HCT116 (cell line): Measurements from ENCODE around the gene CPNE9. TPM values are rescaled to one million over a fixed set of nuclear protein-coding genes. Genes with fewer than 3 reads are reported as not detected.

Source experiments
- ATAC-seq: fragments of 200-7000 bp; cut with Tn5 transposase; 2 replicates; pipeline ENCODE4 v1.9.1; 2020; ENCODE audit warnings: mild to moderate bottlenecking, moderate library complexity
- BruUV-seq: library from RNA; stranded (reverse); fragments of 400-500 nt; replicated peaks from 2 replicates; lab custom pipeline; 2021; lab: Mats Ljungman, UMichigan
- CTCF ChIA-PET: fragments of 300-600 bp; sonication (Branson Sonifier 250); formaldehyde crosslinking; loops from one replicate; lab custom pipeline; 2021; ENCODE audit warnings: antibody characterized with exemption; lab: Charles Lee
- POLR2A ChIA-PET: fragments of 300-600, 350-600 bp; sonication (Branson Sonifier 250); formaldehyde crosslinking; loops from one replicate; lab custom pipeline; 2021; ENCODE audit warnings: antibody characterized with exemption; lab: Charles Lee
- RAD21 ChIA-PET, 2 experiments: fragments of 300-600 bp; sonication (Branson Sonifier 250); formaldehyde crosslinking; loops; one replicate each; lab custom pipeline; 2023; ENCODE audit warnings: low total read pairs in 2 of 2; ENCODE audit not compliant: uncharacterized antibody in 2 of 2, unreplicated experiment in 2 of 2, low non-redundant PET in 1 of 2; lab: Charles Lee
- DNase-seq: peaks from one replicate; pipeline ENCODE4 v3.0.0-alpha.2; 2010; ENCODE audit warnings: low read depth, low spot score
- H2AFZ ChIP-seq: fragments of 200-600 bp; shearing (Covaris generic), sonication (generic); 2 replicates; pipeline ENCODE4 v1.6.1; 2017; ENCODE audit warnings: low read depth, mixed run types, mixed read lengths, antibody characterized with exemption, low read length; ENCODE audit not compliant: poor library complexity, severe bottlenecking
- H3K27ac ChIP-seq: 2 replicates; pipeline ENCODE4 v1.5.1; 2012; ENCODE audit warnings: low read depth, low read length
- H3K27me3 ChIP-seq: fragments of 200-600 bp; sonication (generic); 2 replicates; pipeline ENCODE4 v1.6.1; 2016; ENCODE audit warnings: mixed run types, low read length, mixed read lengths; ENCODE audit not compliant: insufficient read depth
- H3K36me3 ChIP-seq, 2 experiments: fragments of 200-500 bp in 1 of 2; fragments of 200-600 bp in 1 of 2; sonication (Bioruptor generic) in 1 of 2; sonication (generic) in 1 of 2; 2 replicates each; pipeline versions ENCODE4 v1.5.1 to v1.6.1; 2014 to 2016; ENCODE audit warnings: low read length in 2 of 2, inconsistent platforms in 1 of 2, mixed read lengths in 1 of 2, mixed run types in 1 of 2; ENCODE audit not compliant: insufficient read depth in 2 of 2, control insufficient read depth in 1 of 2
- H3K4me1 ChIP-seq, 2 experiments: fragments of 200-600 bp in 1 of 2; sonication (generic) in 1 of 2; 2 replicates each; pipeline versions ENCODE4 v1.5.1 to v1.6.1; 2012 to 2017; ENCODE audit warnings: low read length in 2 of 2, inconsistent platforms in 1 of 2, mild to moderate bottlenecking in 1 of 2, mixed read lengths in 1 of 2, mixed run types in 1 of 2, moderate library complexity in 1 of 2; ENCODE audit not compliant: insufficient read depth in 2 of 2, control insufficient read depth in 1 of 2
- H3K4me2 ChIP-seq: fragments of 200-600 bp; sonication (generic); 2 replicates; pipeline ENCODE4 v1.6.1; 2017; ENCODE audit warnings: mixed run types, low read length, mixed read lengths
- H3K4me3 ChIP-seq, 2 experiments: fragments of 200-600 bp in 1 of 2; sonication (generic) in 1 of 2; replicated peaks in 1 of 2; 2 replicates each; pipeline ENCODE4 v1.5.1; 2011 to 2016; ENCODE audit warnings: low read length in 2 of 2, control low read depth in 1 of 2, low read depth in 1 of 2, mild to moderate bottlenecking in 1 of 2, mixed read lengths in 1 of 2, mixed run types in 1 of 2
- H3K79me2 ChIP-seq: fragments of 200-600 bp; sonication (generic); 2 replicates; pipeline ENCODE4 v1.6.1; 2017; ENCODE audit warnings: mild to moderate bottlenecking, mixed run types, low read length, moderate library complexity, mixed read lengths; ENCODE audit not compliant: insufficient read depth
- H3K9ac ChIP-seq: fragments of 200-600 bp; sonication (generic); 2 replicates; pipeline ENCODE4 v1.6.1; 2016; ENCODE audit warnings: low read length, mixed read lengths
- H3K9me2 ChIP-seq: fragments of 200-600 bp; sonication (generic), shearing (Covaris generic); 2 replicates; pipeline ENCODE4 v1.6.1; 2017; ENCODE audit warnings: mixed run types, mild to moderate bottlenecking, moderate library complexity; ENCODE audit not compliant: insufficient read depth
- H3K9me3 ChIP-seq, 2 experiments: fragments of 200-500 bp in 1 of 2; fragments of 200-600 bp in 1 of 2; sonication (Bioruptor generic) in 1 of 2; sonication (generic) in 1 of 2; 2 replicates each; pipeline ENCODE4 v1.6.1; 2014 to 2017; ENCODE audit warnings: low read length in 2 of 2, mixed read lengths in 2 of 2, inconsistent platforms in 1 of 2, low read depth in 1 of 2, mild to moderate bottlenecking in 1 of 2, mixed run types in 1 of 2, moderate library complexity in 1 of 2; ENCODE audit not compliant: control insufficient read depth in 1 of 2, insufficient read depth in 1 of 2
- H4K20me1 ChIP-seq: fragments of 200-600 bp; sonication (generic), shearing (Covaris generic); 2 replicates; pipeline ENCODE4 v1.6.1; 2017; ENCODE audit warnings: mixed run types, mild to moderate bottlenecking, moderate library complexity; ENCODE audit not compliant: insufficient read depth
- CBX3 ChIP-seq: IDR thresholded peaks from 2 replicates; pipeline ENCODE4 v1.6.1; 2012; ENCODE audit warnings: low read depth
- EGR1 ChIP-seq: IDR thresholded peaks from 2 replicates; pipeline ENCODE4 v1.6.1; 2012; ENCODE audit warnings: low read depth
- ELF1 ChIP-seq: IDR thresholded peaks from 2 replicates; pipeline ENCODE4 v1.6.1; 2012; ENCODE audit warnings: low read depth, borderline replicate concordance
- EZH2 ChIP-seq: fragments of 200-600 bp; sonication (generic); IDR thresholded peaks from 2 replicates; pipeline ENCODE4 v1.6.1; 2017; ENCODE audit warnings: antibody characterized with exemption, mixed run types
- EZH2phosphoT487 ChIP-seq: fragments of 200-600 bp; IDR thresholded peaks from 2 replicates; pipeline ENCODE4 v1.6.1; 2018; ENCODE audit warnings: antibody characterized with exemption, borderline replicate concordance
- FOSL1 ChIP-seq: IDR thresholded peaks from 2 replicates; pipeline ENCODE4 v1.6.1; 2012; ENCODE audit warnings: low read depth
- POLR2AphosphoS5 ChIP-seq: IDR thresholded peaks from 2 replicates; pipeline ENCODE4 v1.6.1; 2011; ENCODE audit warnings: mild to moderate bottlenecking, low read depth, low read length, moderate library complexity
- SIN3A ChIP-seq: IDR thresholded peaks from 2 replicates; pipeline ENCODE4 v1.6.1; 2012; ENCODE audit warnings: low read depth
- SP1 ChIP-seq: IDR thresholded peaks from 2 replicates; pipeline ENCODE4 v1.6.1; 2012; ENCODE audit warnings: low read depth
- SRF ChIP-seq: IDR thresholded peaks from 2 replicates; pipeline ENCODE4 v1.6.1; 2012; ENCODE audit warnings: low read depth
- TCF7L2 ChIP-seq: IDR thresholded peaks from 2 replicates; pipeline ENCODE4 v1.7.0; 2011; ENCODE audit warnings: borderline replicate concordance, inconsistent platforms; ENCODE audit not compliant: insufficient read depth, insufficient read length; ENCODE audit errors: extremely low read depth
- YY1 ChIP-seq: IDR thresholded peaks from 2 replicates; pipeline ENCODE4 v1.6.1; 2011; ENCODE audit warnings: low read length, low read depth, moderate library complexity, mild to moderate bottlenecking; ENCODE audit not compliant: insufficient replicate concordance; ENCODE audit errors: extremely low read depth
- ZFX ChIP-seq: fragments of 450-650 bp; IDR thresholded peaks from 2 replicates; pipeline ENCODE4 v1.6.1; 2017
- ZNF274 ChIP-seq: fragments of 200-500 bp; sonication (Bioruptor generic); IDR thresholded peaks from 2 replicates; pipeline ENCODE4 v1.6.1; 2014; ENCODE audit warnings: mild to moderate bottlenecking, low read depth, low read length, inconsistent platforms
- intact Hi-C: fragments of 100-400 bp; cut with micrococcal nuclease; formaldehyde crosslinking; loops from 2 replicates; pipeline ENCODE4 v1.10.0; 2022
- total RNA-seq: library from RNA; stranded (reverse); gene quantifications from one replicate; pipeline ENCODE4 v1.2.1, GENCODE V29; 2021; ENCODE audit not compliant: unreplicated experiment
- TF ChIP-seq, protein P1 (sequence below), 3 experiments: fragments of 200-600 bp in 1 of 3; sonication (generic) in 1 of 3; IDR thresholded peaks in 2 of 3; conservative IDR thresholded peaks in 1 of 3; 2 replicates each; pipeline ENCODE4 v1.5.1; 2012 to 2017; ENCODE audit warnings: low read depth in 2 of 3, low read length in 2 of 3, antibody characterized with exemption in 1 of 3, borderline replicate concordance in 1 of 3, control low read depth in 1 of 3, mild to moderate bottlenecking in 1 of 3, mixed read lengths in 1 of 3, mixed run types in 1 of 3, moderate library complexity in 1 of 3; ENCODE audit not compliant: insufficient read depth in 1 of 3
- TF ChIP-seq, protein P2 (sequence below): IDR thresholded peaks from 2 replicates; pipeline ENCODE4 v1.6.1; 2012
- TF ChIP-seq, protein P3 (sequence below): IDR thresholded peaks from 2 replicates; pipeline ENCODE4 v1.6.1; 2012

CPNE9 gene
- total RNA-seq, 1 experiment from 2014 or later, result 0.98 TPM

DNA sequence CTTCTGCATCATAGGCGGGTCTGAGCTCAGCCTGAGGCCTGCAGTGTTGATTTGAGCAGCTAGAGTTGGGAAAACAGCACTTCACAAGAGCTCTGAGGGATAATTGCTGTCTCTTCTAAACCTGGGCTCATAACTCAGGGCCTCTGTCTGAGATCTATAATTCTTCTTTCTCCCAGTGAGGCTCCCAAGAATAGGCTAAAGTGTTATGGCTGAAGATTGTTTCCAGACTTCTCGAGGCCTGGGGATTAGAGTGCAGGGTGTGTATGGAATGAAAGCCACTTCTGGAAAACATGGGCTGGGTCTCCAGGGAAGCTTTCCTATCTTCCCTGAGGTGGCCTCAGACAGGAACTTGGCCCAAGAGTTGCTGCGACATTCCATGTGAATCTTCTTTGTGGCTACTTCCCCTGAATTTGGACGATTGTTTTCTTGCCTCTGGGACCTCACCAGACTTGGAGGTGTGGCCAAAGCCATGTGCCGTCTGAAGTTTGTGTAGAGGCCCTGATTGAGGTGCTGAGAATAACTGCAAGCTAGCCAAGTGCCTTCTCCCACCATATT lies 27.8 kb upstream of the CPNE9 start:
- POLR2A ChIA-PET, result no interaction called here
- no TSS peak for BruUV-seq
- H3K9ac ChIP-seq, result no peak overlapping the region
- no peak for ATAC-seq
- H3K9me3 ChIP-seq, result no peaks in the 10 kb centered on the region
- DNase-seq, result no peak
- no peaks in the 10 kb centered on the region for H3K4me1 ChIP-seq
- CTCF ChIA-PET, result no interaction called here
- H4K20me1 ChIP-seq, result no peaks in the 10 kb centered on the region
- H3K4me2 ChIP-seq, result no peak overlapping the region
- no peaks in the 10 kb centered on the region for H3K9me2 ChIP-seq
- peaks cover 14 to 30% of the 10 kb centered on the region in 2 experiments; a peak in 3 of 4 replicates for H3K36me3 ChIP-seq
- H3K79me2 ChIP-seq, result no peaks in the 10 kb centered on the region
- H3K27ac ChIP-seq, result no peak overlapping the region
- TF ChIP-seq EGR1, result no peak
- no peak for TF ChIP-seq TCF7L2
- TF ChIP-seq ZNF274, result no peak
- no peak for TF ChIP-seq EZH2
- H3K4me3 ChIP-seq, result no peak overlapping the region
- no peak overlapping the region for H2AFZ ChIP-seq
- no peaks in the 10 kb centered on the region for H3K27me3 ChIP-seq
- RAD21 ChIA-PET, result no interaction called here
- intact Hi-C loops, result no loop called here

DNA sequence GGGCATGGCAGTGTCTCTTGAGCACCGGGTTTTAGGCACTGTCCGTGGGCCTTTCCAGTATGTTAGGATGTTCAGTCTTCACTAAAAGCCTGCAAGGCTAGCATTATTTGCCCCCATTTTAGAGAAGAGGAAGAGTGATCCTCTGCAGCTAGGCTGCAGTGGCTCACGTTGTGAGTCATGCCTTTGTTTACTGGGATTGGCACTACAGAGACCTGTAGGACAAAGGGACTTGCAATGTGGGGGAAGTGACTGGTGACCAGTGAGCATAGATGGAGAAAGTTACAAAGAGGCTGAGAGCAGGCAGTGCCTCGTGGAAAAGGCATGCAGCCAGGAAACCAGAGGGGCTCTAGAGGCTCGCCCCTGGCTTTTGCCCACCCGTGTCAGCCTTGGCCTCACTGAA lies 26.8 kb upstream of the CPNE9 start:
- Histone ChIP-seq H3K79me2 (no peaks in the 10 kb centered on the region), H2AFZ (no peak overlapping the region), H3K4me1 (no peaks in the 10 kb centered on the region), H3K27me3 (no peaks in the 10 kb centered on the region), H3K4me3 (no peak overlapping the region), H3K9ac (no peak overlapping the region), H3K36me3 (peaks cover 16 to 21% of the 10 kb centered on the region in 2 experiments; a peak in 3 of 4 replicates), H3K9me2 (no peaks in the 10 kb centered on the region), H3K27ac (no peak overlapping the region), H3K9me3 (no peaks in the 10 kb centered on the region), H4K20me1 (no peaks in the 10 kb centered on the region), H3K4me2 (no peak overlapping the region)
- RAD21 ChIA-PET, result no interaction called here
- BruUV-seq, result no TSS peak
- no peak for ATAC-seq
- POLR2A ChIA-PET, result no interaction called here
- no peak for DNase-seq
- CTCF ChIA-PET, result no interaction called here
- intact Hi-C loops, result no loop called here
- TF ChIP-seq YY1, result no peak
- TF ChIP-seq, protein P1, sequence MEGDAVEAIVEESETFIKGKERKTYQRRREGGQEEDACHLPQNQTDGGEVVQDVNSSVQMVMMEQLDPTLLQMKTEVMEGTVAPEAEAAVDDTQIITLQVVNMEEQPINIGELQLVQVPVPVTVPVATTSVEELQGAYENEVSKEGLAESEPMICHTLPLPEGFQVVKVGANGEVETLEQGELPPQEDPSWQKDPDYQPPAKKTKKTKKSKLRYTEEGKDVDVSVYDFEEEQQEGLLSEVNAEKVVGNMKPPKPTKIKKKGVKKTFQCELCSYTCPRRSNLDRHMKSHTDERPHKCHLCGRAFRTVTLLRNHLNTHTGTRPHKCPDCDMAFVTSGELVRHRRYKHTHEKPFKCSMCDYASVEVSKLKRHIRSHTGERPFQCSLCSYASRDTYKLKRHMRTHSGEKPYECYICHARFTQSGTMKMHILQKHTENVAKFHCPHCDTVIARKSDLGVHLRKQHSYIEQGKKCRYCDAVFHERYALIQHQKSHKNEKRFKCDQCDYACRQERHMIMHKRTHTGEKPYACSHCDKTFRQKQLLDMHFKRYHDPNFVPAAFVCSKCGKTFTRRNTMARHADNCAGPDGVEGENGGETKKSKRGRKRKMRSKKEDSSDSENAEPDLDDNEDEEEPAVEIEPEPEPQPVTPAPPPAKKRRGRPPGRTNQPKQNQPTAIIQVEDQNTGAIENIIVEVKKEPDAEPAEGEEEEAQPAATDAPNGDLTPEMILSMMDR (IDR thresholded peaks at IDR 0.05 in 2 of 3, conservative IDR thresholded peaks at IDR 0.05 in 1 of 3; ENCODE audit: borderline replicate concordance in 1 of 3, insufficient read depth in 1 of 3, low read depth in 2 of 3, low read length in 2 of 3), result no peak
- no peak for TF ChIP-seq POLR2AphosphoS5
- no peak for TF ChIP-seq SP1
- TF ChIP-seq, protein P2, sequence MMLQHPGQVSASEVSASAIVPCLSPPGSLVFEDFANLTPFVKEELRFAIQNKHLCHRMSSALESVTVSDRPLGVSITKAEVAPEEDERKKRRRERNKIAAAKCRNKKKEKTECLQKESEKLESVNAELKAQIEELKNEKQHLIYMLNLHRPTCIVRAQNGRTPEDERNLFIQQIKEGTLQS, result no peak
- no peak for TF ChIP-seq EZH2phosphoT487
- TF ChIP-seq ELF1, result no peak
- no peak for TF ChIP-seq FOSL1
- no peak for TF ChIP-seq ZNF274
- TF ChIP-seq CBX3, result no peak
- TF ChIP-seq, protein P3, sequence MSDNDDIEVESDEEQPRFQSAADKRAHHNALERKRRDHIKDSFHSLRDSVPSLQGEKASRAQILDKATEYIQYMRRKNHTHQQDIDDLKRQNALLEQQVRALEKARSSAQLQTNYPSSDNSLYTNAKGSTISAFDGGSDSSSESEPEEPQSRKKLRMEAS, result no peak
- TF ChIP-seq TCF7L2, result no peak
- no peak for TF ChIP-seq SRF
- no peak for TF ChIP-seq EGR1
- no peak for TF ChIP-seq SIN3A
- no peak for TF ChIP-seq ZFX
